C1 segment of cervical spinal cord (tissue), 14 donors: ENCODE data around the gene TAF10.
A peak's percentile ranks its signal among the peaks of the same experiment; 100 is the strongest.

ENCODE experiments used
- DNase-seq, 14 donors: peaks; one replicate each; lab custom pipeline; 2025; lab: John Stamatoyannopoulos, UW

The TAF10 gene

GRCh38 chr11:6625156-6625831 lies 13.3 kb upstream of the TAF10 start:
- DNase-seq = no peak

- DNase-seq = no peak
These were observed 11.7 kb upstream of the TAF10 start for GRCh38 chr11:6623391-6624363.

- no peak for DNase-seq
These were observed 10.5 kb upstream of the TAF10 start for GRCh38 chr11:6622261-6623171.

- DNase-seq = no peak
These were observed 9.7 kb upstream of the TAF10 start for GRCh38 chr11:6621711-6622211.

GRCh38 chr11:6620636-6621035 lies 8.6 kb upstream of the TAF10 start:
- DNase-seq = no peak

- DNase-seq = peak; percentile 51 to 97 (median 87)
These were observed 7.2 kb upstream of the TAF10 start, which contains the start of gene TPP1 for GRCh38 chr11:6619004-6619745. Gene TPP1, minus strand, starts transcription at chr11:6619422. Its CDS starts 22 bp downstream, at chr11:6619400.

GRCh38 chr11:6618117-6619003 lies 6.3 kb upstream of the TAF10 start:
- DNase-seq = peak in 11 of 14 donors; percentile 37 to 72 (median 54)

GRCh38 chr11:6617315-6617781 lies 5.3 kb upstream of the TAF10 start:
- DNase-seq = no peak

- DNase-seq = no peak
These were observed 4.7 kb upstream of the TAF10 start for GRCh38 chr11:6616596-6617250.

GRCh38 chr11:6615882-6616585 lies 4.0 kb upstream of the TAF10 start:
- DNase-seq = no peak

GRCh38 chr11:6615046-6615445 lies 3.0 kb upstream of the TAF10 start:
- DNase-seq = no peak

GRCh38 chr11:6614446-6614845 lies 2.4 kb upstream of the TAF10 start:
- no peak for DNase-seq

GRCh38 chr11:6613496-6613895 lies 1.5 kb upstream of the TAF10 start:
- DNase-seq = no peak

- DNase-seq = peak in 1 of 14 donors; percentile 67
These were observed 128 bp downstream of the TAF10 start for GRCh38 chr11:6611963-6612212.

GRCh38 chr11:6611092-6611962 lies 689 bp downstream of the TAF10 start:
- no peak for DNase-seq

- DNase-seq = no peak
These were observed 1.4 kb downstream of the TAF10 start for GRCh38 chr11:6610591-6610990.

GRCh38 chr11:6609502-6610015 lies 2.5 kb downstream of the TAF10 start:
- no peak for DNase-seq
